ENCODE measurements around the gene NUP214. TPM values are rescaled to one million over a fixed set of nuclear protein-coding genes. Genes with fewer than 3 reads are reported as not detected.
A peak's percentile ranks its signal among the peaks of the same experiment; 100 is the strongest.
"Not testable (repeated sequence)": the region's sequence is repeated elsewhere in the genome, so short reads cannot be mapped to it uniquely, and the experiment has no call there.

Gene NUP214
- total RNA-seq, 8 experiments from 2014 or later = 11.4 to 43.1 (median 18.4) TPM

DNA sequence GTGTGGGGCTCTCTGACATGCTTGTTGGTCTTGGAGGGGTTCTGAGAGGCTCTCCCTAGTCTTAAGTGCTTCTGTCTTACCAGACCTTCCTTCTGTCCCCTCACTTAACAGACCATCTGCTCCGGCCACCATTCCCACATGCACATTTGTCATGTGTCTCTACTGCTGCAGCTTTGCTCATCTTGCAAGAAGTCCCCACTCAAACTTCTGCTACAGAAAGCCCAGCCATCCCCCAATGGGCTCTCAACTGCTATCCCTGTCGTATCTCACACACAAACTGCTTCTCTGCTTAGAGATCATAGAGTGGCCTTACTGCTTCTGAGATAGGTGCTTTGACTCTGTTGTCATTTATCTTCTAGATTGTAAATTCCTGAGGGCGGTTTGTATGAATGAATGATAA lies 69.4 kb downstream of the NUP214 start:
- Histone ChIP-seq H3K4me3 (no peak overlapping the region), H3K4me1 (replicated peaks in 1 of 2) (peaks cover 0 to under 1% of the 10 kb centered on the region in 2 donors), H3K27ac (peak overlapping the region; percentile 18 to 48)
- no peak for ATAC-seq (replicated peaks in 6 of 8)
- in situ Hi-C loops (cut with MboI; ENCODE audit: low pct_unique_long_range_greater_than_20kb in 2 of 9, low sequenced_read_pairs in 9 of 9, unreplicated experiment in 9 of 9) = loop anchor here in 4 of 9 experiments (25.0 kb wide), 1 partner anchor 143 kb away; no protein-coding TSS in a partner anchor
- WGBS, 10 experiments = 81 to 100% (median 97%) methylated on average over 1 to 3 of the region's 3 CpGs; no CpG with 5 or more reads in 2 of the 10 experiments

- in situ Hi-C loops (cut with MboI; ENCODE audit: low pct_unique_long_range_greater_than_20kb in 2 of 9, low sequenced_read_pairs in 9 of 9, unreplicated experiment in 9 of 9) = loop anchor here in 4 of 9 experiments (25.0 kb wide), 1 partner anchor 140 kb away; no protein-coding TSS in a partner anchor
- Histone ChIP-seq H3K4me1 (replicated peaks in 1 of 2) (no peaks in the 10 kb centered on the region), H3K27ac (peak overlapping the region; percentile 57 to 67), H3K4me3 (no peak overlapping the region)
- WGBS, 10 experiments = 88 to 100% (median 100%) methylated on average over 1 to 6 of the region's 11 CpGs; no CpG with 5 or more reads in 2 of the 10 experiments
- no peak for ATAC-seq (replicated peaks in 6 of 8)
Measured at GRCh38 chr9:131197160-131197911, 72.0 kb downstream of the NUP214 start.

- Histone ChIP-seq H3K4me3 (no peak overlapping the region), H3K4me1 (replicated peaks in 1 of 2) (no peaks in the 10 kb centered on the region), H3K27ac (peak overlapping the region; percentile 57 to 67)
- 73 to 100% (median 96%) methylated on average over 1 to 5 of the region's 15 CpGs; no CpG with 5 or more reads in 3 of the 10 experiments for WGBS, 10 experiments
- ATAC-seq (replicated peaks in 6 of 8) = no peak
- in situ Hi-C loops (cut with MboI; ENCODE audit: low pct_unique_long_range_greater_than_20kb in 2 of 9, low sequenced_read_pairs in 9 of 9, unreplicated experiment in 9 of 9) = loop anchor here in 4 of 9 experiments (25.0 kb wide), 1 partner anchor 139 kb away; no protein-coding TSS in a partner anchor
Measured at GRCh38 chr9:131198041-131198715, 72.8 kb downstream of the NUP214 start.

DNA sequence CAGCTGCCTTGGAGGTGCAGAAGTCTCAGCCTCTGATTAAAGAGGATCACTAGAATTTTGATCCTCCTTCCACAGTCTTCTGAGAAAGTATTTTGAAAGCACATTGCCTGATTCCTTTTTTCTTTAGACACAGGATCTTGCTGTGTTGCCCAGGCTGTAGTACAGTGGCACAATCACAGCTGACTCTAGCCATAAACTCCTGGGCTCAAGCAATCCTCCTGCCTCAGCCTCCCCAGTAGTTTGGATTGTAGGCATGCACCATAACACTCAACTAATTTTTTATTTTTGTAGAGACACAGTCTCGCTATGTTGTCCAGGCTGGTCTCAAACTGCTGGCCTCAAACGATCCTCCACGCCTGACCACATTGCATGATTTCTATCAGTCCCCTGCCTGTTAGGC lies 76.5 kb downstream of the NUP214 start:
- H3K4me1 ChIP-seq (replicated peaks in 1 of 2) = no peaks in the 10 kb centered on the region
- in situ Hi-C loops (cut with MboI; ENCODE audit: low pct_unique_long_range_greater_than_20kb in 2 of 9, low sequenced_read_pairs in 9 of 9, unreplicated experiment in 9 of 9) = no loop called here
- no peak for ATAC-seq (replicated peaks in 6 of 8)
- H3K27ac ChIP-seq = no peak overlapping the region
- 80 to 100% (median 100%) methylated on average over 1 to 3 of the region's 3 CpGs; no CpG with 5 or more reads in 5 of the 10 experiments for WGBS, 10 experiments
- no peak overlapping the region for H3K4me3 ChIP-seq

DNA sequence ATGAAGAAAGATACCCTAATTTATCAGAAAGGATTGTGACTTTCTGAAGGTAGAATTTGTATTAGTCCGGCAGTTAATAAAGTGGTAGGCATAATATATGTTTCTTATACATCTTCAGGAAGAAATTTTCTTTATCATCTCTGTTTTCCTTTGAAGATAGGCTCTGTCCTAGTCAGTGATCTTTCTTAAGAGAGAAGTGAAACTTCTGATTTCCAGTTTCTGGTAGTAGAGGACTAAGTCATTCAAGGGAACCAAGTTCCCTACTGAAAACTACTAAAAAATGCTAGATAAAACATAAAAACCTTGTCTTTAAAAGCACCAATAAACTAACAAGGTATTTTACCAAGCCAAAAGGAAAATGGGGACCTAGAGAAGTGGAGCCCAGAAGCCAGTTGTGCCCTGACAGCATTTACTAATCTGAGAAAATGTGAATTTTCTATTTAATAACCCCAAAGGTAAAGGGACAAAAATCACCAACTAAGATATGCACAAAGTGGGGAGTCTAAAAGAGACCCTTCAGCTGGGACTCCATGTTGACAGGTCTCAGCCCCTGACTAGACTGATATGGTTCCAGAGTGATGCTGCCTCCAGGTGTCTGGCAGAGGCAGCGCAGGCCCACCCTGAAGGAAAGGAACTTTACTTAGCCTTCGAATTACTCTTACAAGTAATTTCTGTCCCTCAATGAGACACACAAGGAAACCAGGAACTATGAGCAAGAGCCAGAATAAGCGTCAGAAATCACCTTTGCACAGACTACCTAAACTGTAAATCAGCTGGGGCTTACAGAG lies 78.2 kb downstream of the NUP214 start:
- 73 to 100% (median 83%) methylated on average over 1 to 4 of the region's 4 CpGs; no CpG with 5 or more reads in 1 of the 10 experiments for WGBS, 10 experiments
- H3K27ac ChIP-seq = no peak overlapping the region
- in situ Hi-C loops (cut with MboI; ENCODE audit: low pct_unique_long_range_greater_than_20kb in 2 of 9, low sequenced_read_pairs in 9 of 9, unreplicated experiment in 9 of 9) = no loop called here
- no peaks in the 10 kb centered on the region for H3K4me1 ChIP-seq (replicated peaks in 1 of 2)
- H3K4me3 ChIP-seq = no peak overlapping the region
- ATAC-seq (replicated peaks in 6 of 8) = no peak

GRCh38 chr9:131204285-131204684 lies 78.9 kb downstream of the NUP214 start:
- in situ Hi-C loops (cut with MboI; ENCODE audit: low pct_unique_long_range_greater_than_20kb in 2 of 9, low sequenced_read_pairs in 9 of 9, unreplicated experiment in 9 of 9) = no loop called here
- 43 to 83% (median 75%) methylated on average over 2 to 8 of the region's 8 CpGs for WGBS, 10 experiments
- Histone ChIP-seq H3K27ac (peak overlapping the region in 1 of 2 donors; percentile 41), H3K4me3 (no peak overlapping the region), H3K4me1 (replicated peaks in 1 of 2) (no peaks in the 10 kb centered on the region)
- no peak for ATAC-seq (replicated peaks in 6 of 8)

DNA sequence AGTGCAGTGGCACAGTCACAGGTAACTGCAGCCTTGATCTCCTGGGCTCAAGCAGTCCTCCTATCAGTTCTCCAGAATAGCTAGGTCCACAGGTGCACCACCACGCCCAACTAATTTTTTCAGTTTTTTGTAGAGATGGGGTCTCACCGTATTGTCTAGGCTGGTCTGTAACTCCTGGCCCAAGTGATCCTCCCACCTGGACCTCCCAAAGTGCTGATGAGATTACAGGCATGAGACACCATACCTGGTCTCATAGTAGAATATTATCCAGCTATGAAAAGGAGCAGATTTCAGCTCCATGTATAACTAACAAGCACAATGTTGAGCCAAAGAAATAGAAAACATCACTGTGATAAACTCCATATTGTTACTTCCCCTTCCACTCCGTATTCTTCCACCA lies 81.1 kb downstream of the NUP214 start:
- Histone ChIP-seq H3K4me1 (replicated peaks in 1 of 2) (no peaks in the 10 kb centered on the region), H3K4me3 (no peak overlapping the region), H3K27ac (peak overlapping the region in 1 of 2 donors; percentile 22)
- in situ Hi-C loops (cut with MboI; ENCODE audit: low pct_unique_long_range_greater_than_20kb in 2 of 9, low sequenced_read_pairs in 9 of 9, unreplicated experiment in 9 of 9) = no loop called here
- WGBS, 10 experiments = 87 to 100% (median 100%) methylated on average over 1 to 3 of the region's 3 CpGs; no CpG with 5 or more reads in 3 of the 10 experiments
- no peak for ATAC-seq (replicated peaks in 6 of 8)

GRCh38 chr9:131211920-131212319 lies 86.5 kb downstream of the NUP214 start:
- in situ Hi-C loops (cut with MboI; ENCODE audit: low pct_unique_long_range_greater_than_20kb in 2 of 9, low sequenced_read_pairs in 9 of 9, unreplicated experiment in 9 of 9); H3K27ac ChIP-seq; H3K4me1 ChIP-seq (replicated peaks in 1 of 2); ATAC-seq (replicated peaks in 6 of 8); H3K4me3 ChIP-seq: not testable (repeated sequence)
- 75 to 100% (median 100%) methylated on average over 1 to 4 of the region's 4 CpGs; no CpG with 5 or more reads in 1 of the 10 experiments for WGBS, 10 experiments

GRCh38 chr9:131214286-131214856 lies 89.0 kb downstream of the NUP214 start:
- 79 to 100% (median 83%) methylated on average over 1 to 7 of the region's 7 CpGs for WGBS, 10 experiments
- ATAC-seq (replicated peaks in 6 of 8) = peak in 2 of 8 experiments; percentile 22 to 30
- no peak overlapping the region for H3K27ac ChIP-seq
- no peak overlapping the region for H3K4me3 ChIP-seq
- peaks cover 0 to 7% of the 10 kb centered on the region in 2 donors for H3K4me1 ChIP-seq (replicated peaks in 1 of 2)
- in situ Hi-C loops (cut with MboI; ENCODE audit: low pct_unique_long_range_greater_than_20kb in 2 of 9, low sequenced_read_pairs in 9 of 9, unreplicated experiment in 9 of 9) = no loop called here

GRCh38 chr9:131214876-131215275 lies 89.5 kb downstream of the NUP214 start:
- peak in 3 of 8 experiments; percentile 35 to 47 (median 39) for ATAC-seq (replicated peaks in 6 of 8)

DNA sequence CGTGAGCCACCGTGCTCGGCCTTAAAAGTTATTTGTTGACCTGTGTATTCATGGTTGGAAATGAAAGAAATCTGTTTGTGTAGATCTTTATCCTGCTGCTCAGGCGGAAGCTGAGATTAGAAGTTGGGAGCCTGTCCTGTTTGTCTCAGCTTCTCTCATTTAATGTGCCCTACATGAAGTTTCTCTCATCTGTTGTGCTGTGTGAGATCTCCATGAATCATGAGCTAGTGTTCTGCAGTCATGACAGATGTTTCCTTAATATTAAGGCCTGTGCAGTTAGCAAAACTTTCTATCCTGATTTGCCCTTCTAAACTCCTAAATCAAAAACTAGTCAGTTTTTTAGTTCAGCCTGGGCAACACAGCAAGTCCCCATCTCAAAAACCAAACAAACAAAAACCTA lies 91.4 kb downstream of the NUP214 start:
- Histone ChIP-seq H3K4me1 (replicated peaks in 1 of 2) (peaks cover 0 to 7% of the 10 kb centered on the region in 2 donors), H3K27ac (peak overlapping the region in 1 of 2 donors; percentile 63), H3K4me3 (no peak overlapping the region)
- in situ Hi-C loops (cut with MboI; ENCODE audit: low pct_unique_long_range_greater_than_20kb in 2 of 9, low sequenced_read_pairs in 9 of 9, unreplicated experiment in 9 of 9) = no loop called here
- no peak for ATAC-seq (replicated peaks in 6 of 8)
- WGBS, 10 experiments = 100% methylated on average over 1 of the region's 4 CpGs; no CpG with 5 or more reads in 8 of the 10 experiments

More at GRCh38 chr9:131214876-131215275, 89.5 kb downstream of the NUP214 start:
- Histone ChIP-seq H3K4me3 (no peak overlapping the region), H3K4me1 (replicated peaks in 1 of 2) (peaks cover 0 to 7% of the 10 kb centered on the region in 2 donors), H3K27ac (no peak overlapping the region)
- 40 to 94% (median 83%) methylated on average over 1 to 4 of the region's 4 CpGs; no CpG with 5 or more reads in 1 of the 10 experiments for WGBS, 10 experiments
- in situ Hi-C loops (cut with MboI; ENCODE audit: low pct_unique_long_range_greater_than_20kb in 2 of 9, low sequenced_read_pairs in 9 of 9, unreplicated experiment in 9 of 9) = no loop called here

DNA sequence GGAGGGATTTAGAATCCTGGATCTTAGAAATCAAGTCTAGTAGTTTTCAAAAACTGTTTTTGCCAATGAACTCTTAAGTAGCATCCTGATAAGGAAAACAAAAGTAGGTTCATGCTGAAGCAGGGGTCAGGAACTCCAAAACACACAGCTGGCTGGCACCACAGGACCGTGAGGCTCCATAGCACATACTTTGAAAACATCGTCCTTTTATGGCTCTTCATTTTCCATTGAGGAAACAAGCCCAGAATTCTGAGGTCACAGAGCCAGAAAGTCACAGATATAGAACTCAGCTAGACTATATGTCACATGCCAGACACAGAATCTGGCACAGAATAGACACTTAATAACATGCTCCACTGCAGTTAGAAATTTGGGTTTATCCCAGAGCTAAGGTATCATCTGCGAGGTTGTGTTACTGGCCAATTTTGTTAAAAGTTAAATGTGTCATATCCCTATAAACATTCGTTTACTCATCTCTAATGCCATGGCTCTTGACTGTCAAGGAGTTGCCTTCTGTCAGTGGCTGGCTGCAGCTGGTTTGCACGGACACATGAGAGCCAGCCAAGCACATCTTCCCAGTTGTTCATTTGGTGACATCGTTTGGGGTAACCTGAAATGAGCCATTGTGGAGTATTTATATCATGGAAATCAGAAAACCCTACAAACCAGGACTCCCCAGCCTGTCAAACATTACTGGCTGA lies 92.1 kb downstream of the NUP214 start:
- H3K27ac ChIP-seq = no peak overlapping the region
- peak in 1 of 8 experiments; percentile 28 for ATAC-seq (replicated peaks in 6 of 8)
- H3K4me1 ChIP-seq (replicated peaks in 1 of 2) = peaks cover 0 to 7% of the 10 kb centered on the region in 2 donors
- WGBS, 10 experiments = 17 to 94% (median 86%) methylated on average over 1 to 5 of the region's 6 CpGs; no CpG with 5 or more reads in 1 of the 10 experiments
- H3K4me3 ChIP-seq = no peak overlapping the region
- in situ Hi-C loops (cut with MboI; ENCODE audit: low pct_unique_long_range_greater_than_20kb in 2 of 9, low sequenced_read_pairs in 9 of 9, unreplicated experiment in 9 of 9) = no loop called here

All from motor neuron (in vitro differentiated cells).